Measurements from ENCODE around the gene APBB1IP.
"Not testable (repeated sequence)": the region's sequence is repeated elsewhere in the genome, so short reads cannot be mapped to it uniquely, and the experiment has no call there.

The APBB1IP gene

GRCh38 chr10:26503911-26504310, 65.8 kb downstream of the APBB1IP start:
- 0 out of 2 replicates have a peak, but pooled peaks cover 2% of the 10 kb centered on the region for H3K79me2 ChIP-seq (ENCODE audit: control insufficient read depth, low read length)
- no peaks in the 10 kb centered on the region for H3K9me2 ChIP-seq (replicated peaks; ENCODE audit: control insufficient read depth, low read length)
- peaks cover 8% of the 10 kb centered on the region; the same call in 1 of the 2 replicates for H3K4me1 ChIP-seq (ENCODE audit: control insufficient read depth, low read length)
- H3K4me3 ChIP-seq (ENCODE audit: low read length): no peak overlapping the region
- H3K4me2 ChIP-seq (ENCODE audit: low read length): no peak overlapping the region
- no peaks in the 10 kb centered on the region for H4K20me1 ChIP-seq (ENCODE audit: control insufficient read depth, insufficient read depth, low read depth, low read length)
- no peak overlapping the region for H3K27ac ChIP-seq (ENCODE audit: low read depth, low read length)
- H3K9me3 ChIP-seq (ENCODE audit: control insufficient read depth, insufficient read depth, low read length): no peaks in the 10 kb centered on the region
- no peaks in the 10 kb centered on the region for H3K27me3 ChIP-seq (ENCODE audit: control insufficient read depth, low read length)
- H3F3A ChIP-seq (ENCODE audit: control insufficient read depth, insufficient read depth): no peaks in the 10 kb centered on the region
- H3K36me3 ChIP-seq (ENCODE audit: control insufficient read depth, low read length): peaks cover 87% of the 10 kb centered on the region
- no peak for TF ChIP-seq CTCF (IDR thresholded peaks at IDR 0.05; ENCODE audit: low read depth, low read length, poor library complexity, severe bottlenecking)

GRCh38 chr10:26504429-26504828, 66.3 kb downstream of the APBB1IP start:
- not testable (repeated sequence) for H3F3A ChIP-seq (ENCODE audit: control insufficient read depth, insufficient read depth); H3K4me2 ChIP-seq (ENCODE audit: low read length); H3K4me1 ChIP-seq (ENCODE audit: control insufficient read depth, low read length); H3K4me3 ChIP-seq (ENCODE audit: low read length); H3K9me2 ChIP-seq (replicated peaks; ENCODE audit: control insufficient read depth, low read length); H4K20me1 ChIP-seq (ENCODE audit: control insufficient read depth, insufficient read depth, low read depth, low read length); H3K27ac ChIP-seq (ENCODE audit: low read depth, low read length); H3K27me3 ChIP-seq (ENCODE audit: control insufficient read depth, low read length); H3K9me3 ChIP-seq (ENCODE audit: control insufficient read depth, insufficient read depth, low read length); H3K79me2 ChIP-seq (ENCODE audit: control insufficient read depth, low read length)
- peaks cover 88% of the 10 kb centered on the region for H3K36me3 ChIP-seq (ENCODE audit: control insufficient read depth, low read length)

GRCh38 chr10:26505491-26505890, 67.3 kb downstream of the APBB1IP start:
- Histone ChIP-seq H3K27me3 (ENCODE audit: control insufficient read depth, low read length) (no peaks in the 10 kb centered on the region), H4K20me1 (ENCODE audit: control insufficient read depth, insufficient read depth, low read depth, low read length) (no peaks in the 10 kb centered on the region), H3K4me3 (ENCODE audit: low read length) (no peak overlapping the region), H3K9me2 (replicated peaks; ENCODE audit: control insufficient read depth, low read length) (no peaks in the 10 kb centered on the region), H3K4me2 (ENCODE audit: low read length) (no peak overlapping the region), H3K9me3 (ENCODE audit: control insufficient read depth, insufficient read depth, low read length) (no peaks in the 10 kb centered on the region), H3K79me2 (ENCODE audit: control insufficient read depth, low read length) (no peaks in the 10 kb centered on the region), H3K4me1 (ENCODE audit: control insufficient read depth, low read length) (peaks cover 8% of the 10 kb centered on the region; the same call in 1 of the 2 replicates), H3F3A (ENCODE audit: control insufficient read depth, insufficient read depth) (no peaks in the 10 kb centered on the region), H3K36me3 (ENCODE audit: control insufficient read depth, low read length) (peaks cover 89% of the 10 kb centered on the region), H3K27ac (ENCODE audit: low read depth, low read length) (no peak overlapping the region)
- no peak for TF ChIP-seq CTCF (IDR thresholded peaks at IDR 0.05; ENCODE audit: low read depth, low read length, poor library complexity, severe bottlenecking)
- TF ChIP-seq EZH2phosphoT487 (IDR thresholded peaks at IDR 0.05; ENCODE audit: borderline replicate concordance, low read length): no peak

GRCh38 chr10:26506736-26507135, 68.6 kb downstream of the APBB1IP start:
- no peaks in the 10 kb centered on the region for H3K9me2 ChIP-seq (replicated peaks; ENCODE audit: control insufficient read depth, low read length)
- H3F3A ChIP-seq (ENCODE audit: control insufficient read depth, insufficient read depth): no peaks in the 10 kb centered on the region; the same call in 1 of the 2 replicates
- peaks cover 88% of the 10 kb centered on the region for H3K36me3 ChIP-seq (ENCODE audit: control insufficient read depth, low read length)
- TF ChIP-seq CTCF (IDR thresholded peaks at IDR 0.05; ENCODE audit: low read depth, low read length, poor library complexity, severe bottlenecking) (no peak), EZH2phosphoT487 (IDR thresholded peaks at IDR 0.05; ENCODE audit: borderline replicate concordance, low read length) (no peak)
- H4K20me1 ChIP-seq (ENCODE audit: control insufficient read depth, insufficient read depth, low read depth, low read length): no peaks in the 10 kb centered on the region
- H3K27me3 ChIP-seq (ENCODE audit: control insufficient read depth, low read length): no peaks in the 10 kb centered on the region
- H3K4me1 ChIP-seq (ENCODE audit: control insufficient read depth, low read length): no peaks in the 10 kb centered on the region
- no peak overlapping the region for H3K4me3 ChIP-seq (ENCODE audit: low read length)
- no peaks in the 10 kb centered on the region for H3K9me3 ChIP-seq (ENCODE audit: control insufficient read depth, insufficient read depth, low read length)
- H3K79me2 ChIP-seq (ENCODE audit: control insufficient read depth, low read length): no peaks in the 10 kb centered on the region
- no peak overlapping the region for H3K4me2 ChIP-seq (ENCODE audit: low read length)
- no peak overlapping the region for H3K27ac ChIP-seq (ENCODE audit: low read depth, low read length)

Measured in DOHH2 (cell line).